HEK293 (cell line): Measurements from ENCODE around the gene MIA2.

Experiments used
- CTCF ChIA-PET: fragments of 350-600 bp; formaldehyde crosslinking; extraction: SDS; loops from one replicate; lab custom pipeline; 2021; ENCODE audit warnings: antibody characterized with exemption; lab: Yijun Ruan, JAX
- POLR2A ChIA-PET: fragments of 300-600 bp; formaldehyde crosslinking; extraction: SDS; loops from one replicate; lab custom pipeline; 2020; ENCODE audit warnings: antibody characterized with exemption, inconsistent platforms; lab: Yijun Ruan, JAX
- H3K27ac ChIP-seq: fragments of 200-500 bp; sonication (Bioruptor generic); 2 replicates; pipeline ENCODE4 v1.5.1; 2014; ENCODE audit warnings: low read depth, low read length, control low read depth, inconsistent platforms; ENCODE audit errors: extremely low read depth
- H3K36me3 ChIP-seq, 2 experiments: fragments of 200-500 bp in 1 of 2; sonication (Bioruptor generic) in 1 of 2; 1 replicate in 1 of 2; 2 replicates in 1 of 2; pipeline ENCODE4 v1.5.1; 2014 to 2017; ENCODE audit warnings: inconsistent platforms in 2 of 2, low read length in 2 of 2; ENCODE audit not compliant: control insufficient read depth in 2 of 2, insufficient read depth in 1 of 2
- H3K4me1 ChIP-seq: fragments of 200-500 bp; sonication (Bioruptor generic); 2 replicates; pipeline ENCODE4 v1.5.1; 2014; ENCODE audit warnings: mild to moderate bottlenecking, low read length, inconsistent platforms; ENCODE audit not compliant: control insufficient read depth, insufficient read depth
- H3K4me3 ChIP-seq: 2 replicates; pipeline ENCODE4 v1.5.1; 2011; ENCODE audit warnings: low read depth, mild to moderate bottlenecking, control low read depth, low read length, moderate library complexity
- H3K9me3 ChIP-seq: fragments of 200-500 bp; sonication (Bioruptor generic); 2 replicates; pipeline ENCODE4 v1.5.1; 2014; ENCODE audit warnings: low read depth, low read length, inconsistent platforms; ENCODE audit not compliant: control insufficient read depth, insufficient read depth
- ATF2 ChIP-seq: fragments of 450-650 bp; formaldehyde crosslinking; IDR thresholded peaks from 2 replicates; pipeline ENCODE4 v1.5.1; 2016; ENCODE audit warnings: missing biosample characterization, missing genetic modification characterization, low read depth
- BCL11A ChIP-seq: fragments of 450-650 bp; formaldehyde crosslinking; IDR thresholded peaks from 2 replicates; pipeline ENCODE4 v1.5.1; 2016; ENCODE audit warnings: low read depth, missing biosample characterization, missing genetic modification characterization
- BCL6B ChIP-seq: fragments of 450-650 bp; formaldehyde crosslinking; IDR thresholded peaks from 2 replicates; pipeline ENCODE4 v1.5.1; 2017; ENCODE audit warnings: missing biosample characterization, missing genetic modification characterization
- MEIS1 ChIP-seq: sonication (generic); formaldehyde crosslinking; IDR thresholded peaks from 2 replicates; pipeline ENCODE4 v1.8.1; 2022; ENCODE audit warnings: missing genetic modification reagents, mild to moderate bottlenecking, borderline replicate concordance
- MYNN ChIP-seq: fragments of 450-650 bp; formaldehyde crosslinking; IDR thresholded peaks from 2 replicates; pipeline ENCODE4 v1.5.1; 2016; ENCODE audit warnings: missing biosample characterization, missing genetic modification characterization, borderline replicate concordance
- PRDM10 ChIP-seq: fragments of 450-650 bp; formaldehyde crosslinking; IDR thresholded peaks from 2 replicates; pipeline ENCODE4 v1.5.1; 2016; ENCODE audit warnings: missing biosample characterization, missing genetic modification characterization
- PRDM4 ChIP-seq: fragments of 450-650 bp; formaldehyde crosslinking; IDR thresholded peaks from 2 replicates; pipeline ENCODE4 v1.5.1; 2017; ENCODE audit warnings: missing biosample characterization, missing genetic modification characterization
- ZBTB10 ChIP-seq: fragments of 450-650 bp; formaldehyde crosslinking; IDR thresholded peaks from 2 replicates; pipeline ENCODE4 v1.5.1; 2016; ENCODE audit warnings: missing biosample characterization, missing genetic modification characterization
- ZBTB21 ChIP-seq: fragments of 450-650 bp; formaldehyde crosslinking; IDR thresholded peaks from 2 replicates; pipeline ENCODE4 v1.5.1; 2017; ENCODE audit warnings: missing biosample characterization, missing genetic modification characterization
- ZNF221 ChIP-seq: fragments of 450-650 bp; formaldehyde crosslinking; IDR thresholded peaks from 2 replicates; pipeline ENCODE4 v1.5.1; 2017; ENCODE audit warnings: missing biosample characterization, missing genetic modification characterization, borderline replicate concordance
- ZNF354C ChIP-seq: fragments of 450-650 bp; formaldehyde crosslinking; IDR thresholded peaks from 2 replicates; pipeline ENCODE4 v1.5.1; 2016; ENCODE audit warnings: missing biosample characterization, missing genetic modification characterization, low read depth, borderline replicate concordance
- ZNF366 ChIP-seq: fragments of 450-650 bp; formaldehyde crosslinking; conservative IDR thresholded peaks from 2 replicates; pipeline ENCODE4 v1.5.1; 2016; ENCODE audit warnings: missing biosample characterization, missing genetic modification characterization
- ZNF394 ChIP-seq: fragments of 450-650 bp; formaldehyde crosslinking; IDR thresholded peaks from 2 replicates; pipeline ENCODE4 v1.5.1; 2016; ENCODE audit warnings: missing biosample characterization, missing genetic modification characterization, mild to moderate bottlenecking, moderate library complexity, borderline replicate concordance
- ZNF521 ChIP-seq: fragments of 450-650 bp; formaldehyde crosslinking; IDR thresholded peaks from 2 replicates; pipeline ENCODE4 v1.5.1; 2017; ENCODE audit warnings: missing biosample characterization, mild to moderate bottlenecking, missing genetic modification characterization
- ZNF555 ChIP-seq: fragments of 450-650 bp; formaldehyde crosslinking; conservative IDR thresholded peaks from 2 replicates; pipeline ENCODE4 v1.5.1; 2017; ENCODE audit warnings: missing biosample characterization, mild to moderate bottlenecking, missing genetic modification characterization, inconsistent platforms
- ZNF837 ChIP-seq: fragments of 450-650 bp; formaldehyde crosslinking; IDR thresholded peaks from 2 replicates; pipeline ENCODE4 v1.5.1; 2016; ENCODE audit warnings: missing biosample characterization, missing genetic modification characterization
- ZNF843 ChIP-seq: fragments of 450-650 bp; formaldehyde crosslinking; IDR thresholded peaks from 2 replicates; pipeline ENCODE4 v1.5.1; 2016; ENCODE audit warnings: missing biosample characterization, missing genetic modification characterization

The MIA2 gene

GRCh38 chr14:39307815-39308214 is 74.1 kb downstream of the MIA2 start:
- ChIA-PET POLR2A (interaction anchor here (1.4 kb wide), 1 partner anchor 31 kb away, joined by 3 read pairs; no protein-coding TSS in a partner anchor), CTCF (no interaction called here)
- no peak overlapping the region for H3K27ac ChIP-seq
- no peak overlapping the region for H3K4me3 ChIP-seq
- H3K4me1 ChIP-seq, result no peaks in the 10 kb centered on the region
- H3K9me3 ChIP-seq, result no peaks in the 10 kb centered on the region
- no peak for TF ChIP-seq ATF2
- no peak for TF ChIP-seq ZNF555 (tag by site-specific recombination)
- no peak for TF ChIP-seq MEIS1 (CRISPR knock-in tag)
- no peak for TF ChIP-seq BCL6B (tag by site-specific recombination)
- no peak for TF ChIP-seq ZNF354C (tag by site-specific recombination)
- no peak for TF ChIP-seq ZNF221 (tag by site-specific recombination)
- no peak for TF ChIP-seq PRDM4 (tag by site-specific recombination)
- no peak for TF ChIP-seq ZBTB10 (tag by site-specific recombination)
- no peak for TF ChIP-seq PRDM10 (tag by site-specific recombination)
- no peak for TF ChIP-seq ZNF837 (tag by site-specific recombination)
- TF ChIP-seq BCL11A (tag by site-specific recombination), result no peak
- no peak for TF ChIP-seq ZNF394 (tag by site-specific recombination)
- no peak for TF ChIP-seq ZNF521 (tag by site-specific recombination)
- TF ChIP-seq MYNN (tag by site-specific recombination), result no peak
- TF ChIP-seq ZNF843 (tag by site-specific recombination), result no peak
- no peak for TF ChIP-seq ZNF366 (tag by site-specific recombination)
- no peak for TF ChIP-seq ZBTB21
- peaks cover 3 to 4% of the 10 kb centered on the region in 2 experiments for H3K36me3 ChIP-seq
